Neural crest cell (in vitro differentiated cells): ENCODE data around the gene CRB2. TPM values are rescaled to one million over a fixed set of nuclear protein-coding genes. Genes with fewer than 3 reads are reported as not detected.

Experiments
- DNase-seq: peaks from one replicate; pipeline ENCODE4 v3.0.0; 2021; ENCODE audit warnings: low read depth, mixed read lengths, low spot score
- H3K27ac Mint-ChIP-seq: one replicate; pipeline ENCODE4 v1.8.0; 2021; ENCODE audit warnings: mild to moderate bottlenecking, mixed read lengths; ENCODE audit not compliant: unreplicated experiment
- H3K27me3 Mint-ChIP-seq: 2 replicates; pipeline ENCODE4 v1.8.0; 2021; ENCODE audit warnings: low read depth, mild to moderate bottlenecking, mixed read lengths
- H3K36me3 Mint-ChIP-seq: 2 replicates; pipeline ENCODE4 v1.8.0; 2021; ENCODE audit warnings: low read depth, mild to moderate bottlenecking, mixed read lengths
- H3K4me1 Mint-ChIP-seq: 2 replicates; pipeline ENCODE4 v1.8.0; 2021; ENCODE audit warnings: mixed read lengths
- H3K4me3 Mint-ChIP-seq: one replicate; pipeline ENCODE4 v1.8.0; 2021; ENCODE audit warnings: mild to moderate bottlenecking, mixed read lengths
- H3K9me3 Mint-ChIP-seq: 2 replicates; pipeline ENCODE4 v1.8.0; 2021; ENCODE audit warnings: mixed read lengths
- microRNA-seq: library from miRNA; unstranded; fragments of <30 nt; microRNA quantifications from one replicate; pipeline ENCODE4, GENCODE V29; 2020
- total RNA-seq: library from RNA; stranded (reverse); gene quantifications from 2 replicates; pipeline ENCODE4 v1.2.1, GENCODE V29; 2021
- TF ChIP-seq, protein P1 (sequence below): fragments of 200-600 bp; sonication (generic); conservative IDR thresholded peaks from 2 replicates; pipeline ENCODE4 v1.5.0; 2021; ENCODE audit warnings: antibody characterized with exemption, mild to moderate bottlenecking

Gene CRB2
- total RNA-seq, 1 donor from 2014 or later, result 80.5 TPM

DNA sequence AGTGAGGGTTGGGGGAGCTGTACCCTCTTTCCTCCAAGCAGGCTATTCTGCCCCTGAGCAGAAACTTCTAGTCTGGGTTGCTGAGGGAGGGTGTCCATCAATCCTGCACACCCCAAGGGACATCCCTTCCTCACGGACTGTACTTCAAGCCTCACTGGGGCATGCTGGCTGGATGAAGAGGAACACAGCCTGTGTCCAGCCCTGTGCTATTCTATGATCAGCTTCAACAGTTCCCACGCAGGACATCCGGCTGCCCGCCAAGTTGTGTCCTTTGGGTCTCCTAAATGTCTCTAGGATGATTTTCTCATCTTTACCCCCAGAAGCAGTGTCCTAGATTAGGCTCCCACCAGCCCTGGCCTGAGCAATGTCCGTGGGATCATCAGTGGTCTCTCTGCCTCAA is 68.1 kb downstream of the CRB2 start:
- Mint-ChIP-seq H3K27me3 (no peaks in the 10 kb centered on the region), H3K27ac (no peak overlapping the region), H3K36me3 (peaks cover 9% of the 10 kb centered on the region), H3K4me3 (no peak overlapping the region), H3K9me3 (peaks cover 5% of the 10 kb centered on the region), H3K4me1 (peaks cover 35% of the 10 kb centered on the region)
- TF ChIP-seq, protein P1, sequence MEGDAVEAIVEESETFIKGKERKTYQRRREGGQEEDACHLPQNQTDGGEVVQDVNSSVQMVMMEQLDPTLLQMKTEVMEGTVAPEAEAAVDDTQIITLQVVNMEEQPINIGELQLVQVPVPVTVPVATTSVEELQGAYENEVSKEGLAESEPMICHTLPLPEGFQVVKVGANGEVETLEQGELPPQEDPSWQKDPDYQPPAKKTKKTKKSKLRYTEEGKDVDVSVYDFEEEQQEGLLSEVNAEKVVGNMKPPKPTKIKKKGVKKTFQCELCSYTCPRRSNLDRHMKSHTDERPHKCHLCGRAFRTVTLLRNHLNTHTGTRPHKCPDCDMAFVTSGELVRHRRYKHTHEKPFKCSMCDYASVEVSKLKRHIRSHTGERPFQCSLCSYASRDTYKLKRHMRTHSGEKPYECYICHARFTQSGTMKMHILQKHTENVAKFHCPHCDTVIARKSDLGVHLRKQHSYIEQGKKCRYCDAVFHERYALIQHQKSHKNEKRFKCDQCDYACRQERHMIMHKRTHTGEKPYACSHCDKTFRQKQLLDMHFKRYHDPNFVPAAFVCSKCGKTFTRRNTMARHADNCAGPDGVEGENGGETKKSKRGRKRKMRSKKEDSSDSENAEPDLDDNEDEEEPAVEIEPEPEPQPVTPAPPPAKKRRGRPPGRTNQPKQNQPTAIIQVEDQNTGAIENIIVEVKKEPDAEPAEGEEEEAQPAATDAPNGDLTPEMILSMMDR, result no peak
- DNase-seq, result no peak

- H3K27me3 Mint-ChIP-seq, result no peaks in the 10 kb centered on the region
- DNase-seq, result no peak
- TF ChIP-seq, protein P1, result no peak
- H3K4me1 Mint-ChIP-seq, result peaks cover 29% of the 10 kb centered on the region
- peaks cover 9% of the 10 kb centered on the region for H3K9me3 Mint-ChIP-seq
- H3K27ac Mint-ChIP-seq, result no peak overlapping the region
- no peak overlapping the region for H3K4me3 Mint-ChIP-seq
- H3K36me3 Mint-ChIP-seq, result peaks cover 14% of the 10 kb centered on the region
Measured at GRCh38 chr9:123424552-123425225, 68.7 kb downstream of the CRB2 start.

DNA sequence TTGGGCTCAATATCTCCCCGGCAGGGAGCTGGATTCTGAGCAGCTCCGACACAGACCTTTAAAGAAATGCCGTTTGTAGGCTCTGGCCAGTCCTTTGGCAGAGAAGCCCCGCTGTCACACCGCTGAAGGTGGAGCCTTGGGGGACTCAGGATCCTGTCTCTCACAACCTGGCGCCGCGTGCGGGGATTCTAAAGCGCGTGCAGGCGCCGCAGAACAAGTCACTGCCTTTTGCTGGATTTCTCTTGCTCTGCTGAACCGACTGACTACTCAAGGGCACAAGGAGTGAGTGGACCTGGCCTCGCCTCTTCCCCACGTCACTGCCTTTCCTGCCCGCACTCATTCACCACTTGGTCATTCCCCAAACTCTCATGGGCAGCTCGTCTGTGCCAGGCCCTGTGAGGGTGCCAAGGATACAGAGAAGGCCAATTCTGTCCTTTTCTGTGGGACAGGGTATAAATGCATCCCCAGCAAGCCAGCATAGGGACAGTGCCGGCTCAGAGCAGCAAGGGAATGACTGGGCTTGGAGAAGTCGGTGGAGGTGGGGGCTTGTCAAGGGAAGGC is 69.3 kb downstream of the CRB2 start:
- H3K36me3 Mint-ChIP-seq, result peaks cover 17% of the 10 kb centered on the region
- peaks cover 9% of the 10 kb centered on the region for H3K9me3 Mint-ChIP-seq
- peaks cover 23% of the 10 kb centered on the region for H3K4me1 Mint-ChIP-seq
- TF ChIP-seq, protein P1, result no peak
- no peak overlapping the region for H3K27ac Mint-ChIP-seq
- DNase-seq, result no peak
- H3K27me3 Mint-ChIP-seq, result no peaks in the 10 kb centered on the region
- H3K4me3 Mint-ChIP-seq, result no peak overlapping the region

DNA sequence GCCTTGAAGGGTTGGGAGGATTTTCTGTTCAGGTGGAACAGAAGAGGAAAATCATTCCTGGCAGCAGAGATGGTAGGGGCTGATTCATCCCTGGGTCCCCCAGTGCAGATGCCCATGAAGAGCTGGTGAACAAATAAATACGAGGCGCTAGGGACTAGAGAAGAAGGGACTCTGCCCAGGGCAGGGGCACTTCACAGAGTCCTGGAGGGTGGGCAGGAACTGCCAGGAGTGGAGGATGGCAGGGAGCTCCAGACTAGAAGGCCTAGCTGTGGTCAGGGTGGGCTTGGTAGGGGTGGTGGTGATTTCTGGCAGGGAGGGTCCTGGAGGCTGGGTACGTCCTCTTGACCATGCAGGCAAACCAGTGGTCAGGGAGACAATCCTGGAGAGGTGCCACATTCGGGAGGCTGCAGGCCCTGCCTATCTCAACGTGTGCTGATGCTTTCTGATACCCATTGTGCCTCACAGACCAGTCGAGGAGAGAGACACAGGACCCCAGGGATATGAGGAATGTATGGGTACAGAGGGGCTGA is 69.9 kb downstream of the CRB2 start:
- peak overlapping the region; percentile 70 for H3K27ac Mint-ChIP-seq
- H3K9me3 Mint-ChIP-seq, result peaks cover 9% of the 10 kb centered on the region
- H3K36me3 Mint-ChIP-seq, result peaks cover 18% of the 10 kb centered on the region
- TF ChIP-seq, protein P1, result no peak
- peaks cover 17% of the 10 kb centered on the region for H3K4me1 Mint-ChIP-seq
- no peak for DNase-seq
- no peaks in the 10 kb centered on the region for H3K27me3 Mint-ChIP-seq
- no peak overlapping the region for H3K4me3 Mint-ChIP-seq

GRCh38 chr9:123426406-123426805 is 70.4 kb downstream of the CRB2 start:
- Mint-ChIP-seq H3K36me3 (peaks cover 21% of the 10 kb centered on the region), H3K4me3 (no peak overlapping the region), H3K27me3 (no peaks in the 10 kb centered on the region), H3K9me3 (peaks cover 9% of the 10 kb centered on the region), H3K4me1 (peaks cover 12% of the 10 kb centered on the region), H3K27ac (peak overlapping the region; percentile 70)
- no peak for DNase-seq
- TF ChIP-seq, protein P1, result no peak

Small RNA genes lying within 50 kb of the gene (microRNA-seq; reads per million reads assigned to microRNA genes)
- not detected for gene MIR601

Other genes starting within 250 kb of the CRB2 start
- 58.9 and 66.5 TPM in 2 replicates for gene STRBP, start 87.6 kb upstream of the CRB2 start, total RNA-seq